HG02885 (cell line): ENCODE measurements around the gene HIGD2B.
"Not testable (repeated sequence)": the region's sequence is repeated elsewhere in the genome, so short reads cannot be mapped to it uniquely, and the experiment has no call there.

Experiments
- ATAC-seq: cut with Tn5 transposase; IDR thresholded peaks from one replicate; pipeline ENCODE4 v1.9.1; 2021; ENCODE audit warnings: mild to moderate bottlenecking; ENCODE audit not compliant: unreplicated experiment, poor library complexity

The HIGD2B gene

DNA sequence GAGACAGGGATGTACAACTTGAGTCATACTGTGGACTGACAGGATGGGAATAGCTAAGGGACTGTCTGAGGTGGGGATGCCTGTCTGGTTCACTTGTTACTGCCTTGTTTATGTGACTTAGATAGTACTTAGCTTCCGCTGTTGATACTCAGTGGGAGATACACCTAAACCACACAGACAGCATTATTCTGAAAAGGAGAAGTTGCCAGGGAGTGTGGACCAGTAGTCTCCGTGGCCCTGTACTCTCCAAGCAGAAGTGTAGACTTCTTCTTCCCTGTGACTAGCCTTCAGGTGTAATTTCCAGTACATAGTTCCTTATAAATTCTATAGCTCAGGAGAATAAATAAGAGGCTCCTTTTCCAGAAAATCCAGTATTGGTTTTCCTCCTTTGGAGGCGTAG lies 5.1 kb downstream of the HIGD2B start:
- no peak for ATAC-seq

DNA sequence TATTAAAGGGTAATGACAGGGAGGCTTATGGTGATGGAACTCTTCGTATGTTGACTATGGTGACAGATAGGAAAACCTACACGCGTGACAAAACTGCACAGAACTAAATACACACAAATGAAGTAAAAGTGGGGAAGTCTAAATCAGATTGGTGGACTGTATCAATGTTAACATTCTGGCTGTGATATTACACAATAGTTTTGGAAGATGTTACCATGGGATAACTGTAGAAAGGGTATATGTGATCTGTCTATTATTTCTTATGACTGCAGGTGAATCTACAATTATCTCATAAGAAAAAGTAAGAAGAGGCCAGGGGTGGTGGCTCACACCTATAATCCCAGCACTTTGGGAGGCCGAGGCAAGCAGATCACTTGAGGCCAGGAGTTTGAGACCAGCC lies 9.1 kb downstream of the HIGD2B start:
- ATAC-seq = no peak

DNA sequence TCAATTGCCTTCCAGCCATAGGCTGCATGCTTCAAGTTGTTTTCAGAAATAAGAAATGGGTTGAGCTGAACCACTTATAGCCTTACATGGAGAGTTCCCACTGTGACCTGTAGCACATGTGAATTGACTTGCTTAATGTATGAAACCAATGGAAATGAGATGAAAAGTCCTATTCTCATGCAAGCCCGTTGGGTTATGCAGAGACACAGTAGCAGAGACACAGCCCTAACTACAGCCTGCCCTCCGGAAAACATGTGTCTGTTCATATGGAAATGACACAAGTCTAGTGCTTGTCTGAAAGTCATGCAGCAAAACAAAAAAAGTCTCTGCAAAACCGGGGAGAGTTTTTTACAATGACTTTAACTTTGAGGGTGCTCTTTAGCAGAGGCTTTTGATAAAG lies 14.5 kb downstream of the HIGD2B start:
- ATAC-seq = no peak

DNA sequence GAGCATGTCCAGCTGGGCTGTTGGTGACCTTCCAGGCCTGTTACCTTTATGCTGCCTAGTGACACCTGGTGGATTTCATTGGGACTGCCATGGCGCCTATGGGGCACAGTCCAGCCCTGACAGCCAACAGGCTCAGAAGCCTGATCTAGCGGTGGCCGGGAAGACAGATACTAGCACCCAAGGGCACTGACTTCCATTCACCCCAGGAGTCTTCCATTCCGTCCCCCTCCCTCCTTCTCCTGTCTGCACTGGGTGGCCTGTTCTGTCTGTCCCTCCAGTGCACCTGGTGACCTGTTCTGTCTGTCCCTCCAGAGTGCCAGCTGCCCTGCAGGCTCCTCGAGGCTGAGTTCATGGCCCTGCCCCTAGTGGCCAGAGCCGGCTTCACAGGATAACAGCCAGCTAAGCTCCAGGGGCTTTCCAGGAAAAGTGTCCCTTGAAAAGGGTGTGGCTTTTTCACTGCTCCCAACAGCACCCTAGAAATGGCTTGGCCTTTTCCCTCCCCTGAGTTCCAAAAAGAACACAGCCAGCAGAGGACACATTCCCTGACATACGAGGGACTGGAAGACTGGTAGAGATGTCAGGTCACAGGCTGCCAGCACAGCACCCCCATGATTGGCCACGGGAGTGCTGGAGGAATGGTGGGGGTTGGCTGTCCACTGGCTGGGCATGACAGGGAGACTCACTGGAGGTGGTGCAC lies 15.2 kb downstream of the HIGD2B start:
- peak; percentile 62 for ATAC-seq

DNA sequence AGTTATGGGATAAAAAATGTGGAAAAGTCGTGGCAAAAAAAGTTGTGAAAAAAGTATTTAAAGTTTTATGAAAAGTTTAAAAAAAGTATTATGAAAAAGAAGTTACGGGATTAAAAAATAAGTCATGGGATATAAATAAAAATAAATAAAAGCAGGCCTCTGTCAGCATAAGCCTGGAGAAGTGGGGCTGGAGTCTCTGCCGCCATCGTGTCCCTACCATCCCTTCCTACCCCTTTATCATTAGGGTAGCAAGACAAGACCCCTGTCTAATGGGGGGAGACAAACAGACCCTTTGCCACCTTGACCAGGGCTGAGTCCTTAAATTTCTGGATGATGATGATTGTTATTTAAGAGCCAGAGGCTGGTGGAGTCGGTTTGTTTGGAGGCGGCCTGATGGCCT lies 16.2 kb downstream of the HIGD2B start:
- ATAC-seq = not testable (repeated sequence)

DNA sequence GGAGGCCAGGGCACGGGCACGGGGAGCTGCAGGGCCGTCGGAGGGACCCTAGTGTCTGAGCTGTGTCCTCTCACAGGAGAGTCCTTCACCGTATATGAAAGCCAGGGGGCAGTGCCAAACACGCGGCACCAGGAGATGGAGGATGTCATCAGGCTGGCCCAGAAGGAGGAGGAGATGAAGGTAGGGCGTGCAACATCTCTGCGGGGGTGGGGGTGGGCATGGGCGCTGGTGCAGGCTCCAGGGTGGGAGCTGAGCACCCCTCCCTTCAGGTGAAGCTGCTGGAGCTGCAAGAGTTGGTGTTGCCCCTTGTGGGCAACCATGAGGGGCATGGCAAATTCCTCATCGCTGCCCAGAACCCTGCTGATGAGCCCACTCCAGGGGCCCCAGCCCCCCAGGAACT lies 20.3 kb downstream of the HIGD2B start:
- ATAC-seq = not testable (repeated sequence)

DNA sequence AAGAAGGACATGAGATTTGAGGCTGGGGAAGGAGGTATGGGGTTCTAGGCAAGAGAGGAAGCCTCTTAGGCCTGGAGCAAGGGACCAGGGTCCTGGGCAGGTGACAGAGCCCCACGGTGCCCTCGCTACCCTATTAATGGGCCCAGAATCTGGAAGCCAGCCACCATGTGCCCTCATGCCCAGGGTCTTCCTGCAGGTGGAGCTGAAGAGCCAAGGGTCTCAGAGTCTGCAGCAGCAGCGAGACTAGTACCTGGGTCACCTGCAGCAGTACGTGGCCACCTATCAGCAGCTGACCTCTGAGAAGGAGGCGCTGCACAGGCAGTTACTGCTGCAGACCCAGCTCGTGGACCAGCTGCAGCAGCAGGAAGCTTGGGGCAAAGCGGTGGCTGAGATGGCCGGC lies 22.1 kb downstream of the HIGD2B start:
- ATAC-seq = not testable (repeated sequence)

DNA sequence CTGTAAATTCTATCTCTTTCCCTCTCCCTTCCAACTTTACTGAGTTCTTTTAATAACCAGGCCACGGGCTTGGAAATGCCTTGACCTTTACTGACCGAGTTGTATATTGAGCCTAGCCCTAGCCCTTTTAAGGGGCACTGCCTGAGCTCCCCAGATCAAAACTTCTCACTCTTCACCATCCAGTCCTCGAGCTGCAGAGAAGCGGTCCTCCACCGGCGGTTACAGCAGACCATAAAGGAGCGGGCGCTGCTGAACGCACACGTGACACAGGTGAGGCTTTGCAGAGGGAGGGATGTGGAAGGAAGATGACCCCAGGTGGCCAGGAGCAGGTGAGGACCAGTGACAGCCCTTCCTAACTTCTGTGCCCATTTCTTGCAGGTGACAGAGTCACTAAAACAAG lies 24.9 kb downstream of the HIGD2B start:
- not testable (repeated sequence) for ATAC-seq

DNA sequence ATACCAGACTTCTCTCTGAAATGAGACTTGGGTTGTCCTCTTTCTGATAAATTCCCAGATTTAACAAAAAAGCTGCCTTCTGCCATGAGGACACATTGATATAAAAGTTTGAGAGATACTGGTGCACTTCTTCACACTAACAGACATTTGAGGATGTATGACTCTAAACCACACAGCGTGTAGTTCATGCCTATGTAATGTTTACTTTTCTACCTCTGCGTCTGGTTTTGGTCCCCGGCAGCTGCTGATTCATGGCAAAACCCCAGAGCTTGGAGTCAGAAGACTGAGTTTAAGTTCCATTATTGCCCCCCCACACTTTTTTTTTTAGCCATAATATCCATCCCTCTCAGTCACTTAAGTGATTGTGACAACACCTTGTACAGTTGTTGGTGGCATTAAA lies 30.0 kb downstream of the HIGD2B start:
- not testable (repeated sequence) for ATAC-seq

DNA sequence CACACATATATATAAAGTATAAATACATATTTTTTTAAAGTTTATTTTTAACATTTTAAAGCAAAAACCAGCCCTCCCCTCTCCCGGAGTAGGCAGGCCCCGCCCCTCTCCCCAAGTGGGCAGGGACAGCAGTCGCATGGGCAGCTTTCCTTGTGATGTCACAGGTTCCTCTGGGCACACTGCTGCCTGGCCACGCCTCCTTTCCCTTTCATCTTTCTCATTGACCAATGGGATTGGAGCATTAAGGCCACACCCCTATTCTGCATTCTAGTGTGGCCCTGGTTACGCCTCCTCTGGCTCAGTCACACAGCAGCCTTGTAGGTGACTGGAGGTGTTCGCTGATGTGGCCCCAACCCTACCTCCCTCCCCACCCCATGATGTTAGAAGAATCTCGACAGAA lies 31.6 kb downstream of the HIGD2B start, which contains the start of gene GOLGA6B:
Gene GOLGA6B, plus strand, starts transcription at position 301 of the 400 bp plus-strand sequence. Its CDS starts 41 bp downstream, at position 342.
- ATAC-seq = not testable (repeated sequence)

DNA sequence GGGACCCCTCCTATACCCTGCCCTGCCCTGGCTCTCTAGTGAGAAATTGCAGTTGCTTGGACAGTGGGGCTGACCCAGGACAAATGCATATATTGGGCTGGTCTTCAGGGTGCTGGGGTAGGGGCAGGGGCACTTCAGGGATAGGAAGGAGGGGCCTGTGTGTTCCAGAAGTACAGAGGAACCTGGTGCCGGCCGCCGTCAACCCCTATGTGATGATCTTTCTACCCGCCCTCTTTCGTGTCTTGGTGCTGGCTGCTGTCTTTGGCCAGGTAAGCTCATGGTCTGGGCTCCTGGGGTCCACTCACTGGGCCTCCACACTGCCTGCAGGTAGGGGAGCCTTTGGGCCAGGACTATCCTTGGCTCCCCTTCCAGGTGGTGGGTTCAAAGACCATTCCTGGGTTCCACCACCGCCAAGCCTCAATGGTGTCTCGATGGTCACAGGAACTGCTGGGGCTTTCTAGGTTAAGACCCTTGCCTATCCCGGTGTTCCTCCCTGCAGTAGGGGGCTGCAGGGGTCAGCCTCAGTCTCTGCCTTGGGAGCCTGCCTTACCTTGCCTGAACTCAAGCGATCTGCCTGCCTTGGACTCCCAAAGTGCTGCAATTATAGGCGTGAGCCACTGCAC lies 37.2 kb downstream of the HIGD2B start:
- ATAC-seq = not testable (repeated sequence)

DNA sequence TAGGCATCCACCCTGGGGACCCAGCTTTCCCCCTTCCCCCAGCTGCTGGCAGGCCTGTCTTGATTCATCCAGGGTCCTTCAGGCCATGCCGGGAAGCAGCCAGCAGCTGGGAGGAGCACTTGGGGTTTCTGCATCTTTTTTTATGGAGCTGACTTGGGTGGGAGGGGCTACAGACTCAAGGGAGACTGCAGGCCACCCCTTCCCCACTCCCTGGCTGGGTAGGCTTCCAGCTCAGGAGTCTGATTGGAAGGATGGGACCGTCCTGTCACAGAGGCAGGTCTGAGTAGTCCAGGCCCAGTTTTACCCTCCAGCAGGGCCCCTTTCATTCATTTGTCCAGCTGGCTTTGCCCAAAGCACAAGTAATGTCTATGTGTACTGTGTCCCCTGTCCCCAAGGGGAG lies 43.7 kb downstream of the HIGD2B start:
- ATAC-seq = not testable (repeated sequence)

DNA sequence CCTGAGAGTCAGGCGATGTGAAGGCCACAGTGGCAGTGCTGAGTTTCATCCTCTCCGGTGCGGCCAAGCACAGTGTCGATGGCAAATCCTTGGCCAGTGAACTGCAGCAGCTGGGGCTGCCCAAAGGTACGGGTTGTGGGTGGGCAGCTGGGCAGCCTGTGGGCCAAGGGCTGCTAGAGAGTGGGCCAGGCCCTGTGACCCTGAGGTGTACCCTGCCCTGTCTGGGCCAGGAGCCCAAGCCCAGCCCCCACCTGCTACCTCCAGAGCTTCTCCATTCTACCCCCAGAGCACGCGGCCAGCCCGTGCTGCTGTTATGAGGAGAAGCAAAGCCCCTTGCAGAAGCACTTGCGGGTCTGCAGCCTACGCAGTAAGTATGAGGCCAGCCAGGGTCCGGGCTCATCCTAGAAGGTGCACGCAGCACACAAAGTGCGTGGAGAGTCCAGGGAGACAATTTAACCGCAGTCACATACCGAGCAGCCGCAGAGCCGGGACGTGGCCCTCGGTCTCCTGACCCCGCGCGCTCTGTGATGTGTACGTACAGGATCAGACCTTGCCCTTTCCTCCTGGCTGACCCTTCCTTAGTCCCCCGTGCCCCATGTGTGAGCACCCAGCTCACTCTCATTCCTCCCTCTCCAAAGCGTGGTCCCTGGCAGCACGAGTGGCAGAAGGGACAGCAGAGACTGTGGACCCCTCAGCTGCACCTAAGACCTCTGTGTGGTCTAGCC lies 46.1 kb downstream of the HIGD2B start:
- not testable (repeated sequence) for ATAC-seq

DNA sequence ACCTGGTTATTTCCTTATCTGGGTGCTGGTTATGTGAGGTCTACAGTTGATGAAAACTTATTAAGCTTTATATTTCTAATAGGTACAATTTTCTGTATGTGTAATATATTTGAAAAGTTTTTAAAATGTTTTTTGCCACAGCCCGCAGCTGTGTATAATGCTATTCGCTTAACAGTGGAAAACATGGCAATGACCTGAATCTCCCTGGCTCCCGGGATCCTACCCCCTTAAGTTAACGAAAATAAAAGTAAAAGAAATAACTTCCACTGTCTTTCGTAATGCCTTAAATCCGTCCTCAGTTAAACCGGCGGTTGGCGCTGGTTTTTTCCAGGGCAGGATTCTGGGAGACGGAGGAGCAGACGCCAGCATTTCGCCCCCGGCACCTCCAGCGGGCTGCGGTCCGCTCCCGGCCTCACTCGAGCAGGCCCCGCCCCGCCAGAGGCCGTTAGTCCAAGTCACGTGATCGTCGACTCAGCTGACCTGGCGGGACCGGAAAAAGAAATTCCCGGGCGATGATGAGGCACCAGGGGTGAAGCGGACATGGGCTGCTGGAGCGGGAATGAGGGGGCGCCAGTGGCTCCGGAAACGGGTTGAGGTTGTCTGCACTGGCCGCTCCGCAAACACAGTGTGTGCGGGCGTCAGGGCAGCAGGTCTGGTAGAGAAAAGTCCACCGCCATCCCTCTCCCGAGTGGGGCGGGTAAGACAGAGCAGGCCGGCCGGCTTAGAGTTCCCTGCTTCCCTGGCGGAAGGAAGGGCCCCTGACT lies 49.3 kb downstream of the HIGD2B start:
- peak; percentile 80 for ATAC-seq

DNA sequence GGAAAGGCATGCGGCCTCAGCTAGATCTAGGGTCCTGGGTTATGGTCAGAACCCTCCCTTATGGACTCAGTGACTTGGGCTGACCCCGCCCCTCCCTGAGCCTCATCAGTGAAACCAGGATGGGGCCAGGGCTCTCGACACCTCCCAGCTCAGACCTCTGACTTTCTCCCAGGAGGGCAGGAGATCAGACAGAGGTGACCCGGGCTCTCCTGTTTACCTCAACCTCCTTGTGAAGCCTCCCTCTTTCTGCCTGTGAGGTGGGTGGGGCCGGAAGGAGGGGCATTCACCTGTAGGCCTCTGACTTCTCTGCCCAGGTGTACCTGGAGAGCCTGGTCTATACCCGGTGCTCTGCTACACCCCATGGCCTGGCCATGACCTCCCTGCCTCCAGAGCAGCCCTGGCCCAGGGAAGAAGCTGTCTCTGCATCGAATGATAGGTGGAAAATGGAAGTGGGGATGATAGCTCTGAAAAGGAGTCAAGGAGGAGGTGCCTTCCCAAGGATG lies 56.9 kb downstream of the HIGD2B start:
- ATAC-seq = not testable (repeated sequence)

DNA sequence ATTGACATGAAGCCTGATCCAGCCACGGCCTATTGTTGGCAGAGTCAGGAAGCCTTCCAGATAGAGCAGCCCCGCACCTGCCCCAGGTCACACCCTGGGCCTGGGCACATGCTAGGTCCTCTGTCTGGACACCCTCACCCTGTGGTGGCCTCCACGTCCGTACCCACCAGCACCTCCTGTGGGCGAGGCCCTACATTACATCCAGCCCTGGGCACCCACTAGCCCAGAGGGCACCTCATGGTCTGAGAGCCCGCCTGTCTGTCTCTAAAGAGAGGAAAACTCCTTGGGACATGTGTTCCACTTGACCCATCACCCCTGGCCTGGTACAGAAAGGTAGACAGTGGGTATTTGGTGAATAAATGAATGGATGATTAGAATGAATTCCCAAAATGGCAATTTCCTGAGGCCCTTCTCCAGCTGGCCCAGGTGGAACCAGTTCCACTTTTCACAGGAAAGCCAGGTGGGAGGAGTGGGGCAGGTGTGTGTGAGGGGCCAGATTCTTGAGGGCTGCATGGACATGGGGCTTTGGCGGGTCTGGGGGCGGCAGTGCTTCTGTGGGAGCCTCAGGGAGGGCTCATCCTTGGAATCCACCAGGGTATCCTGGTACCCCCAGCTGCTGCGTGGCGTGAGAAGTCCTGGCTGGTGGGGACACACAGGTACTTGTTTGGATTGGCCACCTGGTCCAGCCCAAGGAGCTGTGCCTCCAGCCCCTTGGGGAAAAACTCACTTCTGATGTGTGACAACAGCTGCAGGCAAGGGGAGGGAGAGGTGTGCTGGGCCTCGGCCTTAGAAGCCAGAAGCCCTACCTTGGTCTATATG lies 57.5 kb downstream of the HIGD2B start:
- ATAC-seq = not testable (repeated sequence)

DNA sequence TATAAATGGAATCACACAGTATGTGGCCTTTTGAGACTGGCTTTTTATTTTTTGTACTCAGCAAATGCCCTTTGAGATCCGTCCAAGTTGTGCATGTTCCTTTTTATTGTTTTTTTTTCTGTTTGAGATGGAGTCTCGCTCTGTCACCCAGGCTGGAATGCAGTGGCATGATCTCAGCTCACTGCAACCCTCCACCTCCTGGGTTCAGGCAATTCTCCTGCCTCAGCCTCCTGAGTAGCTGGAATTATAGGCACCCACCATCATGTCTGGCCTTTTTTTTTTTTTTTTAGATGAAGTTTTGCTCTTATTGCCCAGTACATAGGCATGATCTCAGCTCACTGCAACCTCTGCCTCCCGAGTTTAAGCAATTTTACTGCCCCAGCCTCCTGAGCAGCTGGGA lies 59.8 kb downstream of the HIGD2B start:
- ATAC-seq = not testable (repeated sequence)
